WTC11 (cell line): ENCODE data around the gene LRRIQ4. TPM values are rescaled to one million over a fixed set of nuclear protein-coding genes. Genes with fewer than 3 reads are reported as not detected.

Experiments used
- ATAC-seq: fragments of 200-7000 bp; cut with Tn5 transposase; 2 replicates; pipeline ENCODE4 v1.10.0; 2021; ENCODE audit warnings: mild to moderate bottlenecking, moderate library complexity
- CTCF ChIA-PET: fragments of 300-600 bp; sonication (Branson Sonifier 250); formaldehyde crosslinking; loops from one replicate; lab custom pipeline; 2021; ENCODE audit warnings: antibody characterized with exemption; lab: Charles Lee
- POLR2A ChIA-PET: fragments of 350-600 bp; sonication (Branson Sonifier 250); formaldehyde crosslinking; loops from one replicate; lab custom pipeline; 2021; ENCODE audit warnings: antibody characterized with exemption; lab: Charles Lee
- DNase-seq: peaks from one replicate; pipeline ENCODE4 v3.0.0; 2021; ENCODE audit warnings: low spot score
- H3K27ac Mint-ChIP-seq: 2 replicates; pipeline ENCODE4 v1.8.0; 2021; ENCODE audit warnings: mixed read lengths
- H3K27me3 Mint-ChIP-seq: 2 replicates; pipeline ENCODE4 v1.8.0; 2021; ENCODE audit warnings: low read depth, mild to moderate bottlenecking, moderate library complexity, mixed read lengths
- H3K36me3 Mint-ChIP-seq: 2 replicates; pipeline ENCODE4 v1.8.0; 2021; ENCODE audit warnings: mixed read lengths
- H3K4me1 Mint-ChIP-seq: 2 replicates; pipeline ENCODE4 v1.8.0; 2022; ENCODE audit warnings: mixed read lengths
- H3K4me3 Mint-ChIP-seq: 2 replicates; pipeline ENCODE4 v1.8.0; 2021; ENCODE audit warnings: mild to moderate bottlenecking, moderate library complexity, mixed read lengths
- H3K9me3 Mint-ChIP-seq: 2 replicates; pipeline ENCODE4 v1.8.0; 2021; ENCODE audit warnings: mixed read lengths
- AFF4 ChIP-seq: sonication (generic); formaldehyde crosslinking; IDR thresholded peaks from 2 replicates; pipeline ENCODE4 v1.8.1; 2023; ENCODE audit warnings: mild to moderate bottlenecking, missing genetic modification reagents, borderline replicate concordance
- ATF3 ChIP-seq: sonication (generic); formaldehyde crosslinking; conservative IDR thresholded peaks from 2 replicates; pipeline ENCODE4 v1.8.1; 2022; ENCODE audit warnings: mild to moderate bottlenecking, missing genetic modification reagents
- CREM ChIP-seq: sonication (generic); formaldehyde crosslinking; IDR thresholded peaks from 2 replicates; pipeline ENCODE4 v1.8.1; 2022; ENCODE audit warnings: mild to moderate bottlenecking, missing genetic modification reagents, moderate library complexity
- CTCF ChIP-seq: fragments of 200-600 bp; IDR thresholded peaks from 2 replicates; pipeline ENCODE4 v1.8.0; 2022; ENCODE audit warnings: antibody characterized with exemption
- E2F4 ChIP-seq: sonication (generic); formaldehyde crosslinking; IDR thresholded peaks from 2 replicates; pipeline ENCODE4 v1.8.1; 2022; ENCODE audit warnings: low read depth, mild to moderate bottlenecking, moderate library complexity, missing genetic modification reagents, borderline replicate concordance
- FOXJ3 ChIP-seq: sonication (generic); formaldehyde crosslinking; IDR thresholded peaks from 2 replicates; pipeline ENCODE4 v1.9.0; 2021; ENCODE audit warnings: missing genetic modification reagents, mild to moderate bottlenecking, borderline replicate concordance
- JAZF1 ChIP-seq: fragments of 250-450 bp; sonication (Bioruptor Pico); IDR thresholded peaks from 2 replicates; pipeline ENCODE4 v1.9.0; 2021; ENCODE audit warnings: moderate library complexity, mild to moderate bottlenecking, inconsistent platforms
- MYBL2 ChIP-seq: sonication (generic); formaldehyde crosslinking; IDR thresholded peaks from 2 replicates; pipeline ENCODE4 v1.8.1; 2023; ENCODE audit warnings: mild to moderate bottlenecking, moderate library complexity, missing genetic modification reagents
- NFATC4 ChIP-seq: fragments of 250-450 bp; sonication (Bioruptor Pico); IDR thresholded peaks from 2 replicates; pipeline ENCODE4 v1.9.0; 2021; ENCODE audit warnings: mild to moderate bottlenecking
- SMAD3 ChIP-seq: sonication (generic); formaldehyde crosslinking; IDR thresholded peaks from 2 replicates; pipeline ENCODE4 v1.8.0; 2022; ENCODE audit warnings: missing genetic modification reagents, mild to moderate bottlenecking, borderline replicate concordance
- SMAD4 ChIP-seq: sonication (generic); formaldehyde crosslinking; IDR thresholded peaks from 2 replicates; pipeline ENCODE4 v1.8.0; 2022; ENCODE audit warnings: mild to moderate bottlenecking, missing genetic modification reagents
- SP1 ChIP-seq: sonication (generic); formaldehyde crosslinking; conservative IDR thresholded peaks from 2 replicates; pipeline ENCODE4 v1.8.1; 2022; ENCODE audit warnings: missing genetic modification reagents
- ZMAT4 ChIP-seq: fragments of 250-450 bp; sonication (Bioruptor Pico); IDR thresholded peaks from 2 replicates; pipeline ENCODE4 v1.9.0; 2021; ENCODE audit warnings: mild to moderate bottlenecking
- ZNF232 ChIP-seq: sonication (generic); formaldehyde crosslinking; IDR thresholded peaks from 2 replicates; pipeline ENCODE4 v1.8.0; 2022; ENCODE audit warnings: mild to moderate bottlenecking, missing genetic modification reagents
- total RNA-seq: library from RNA; stranded (reverse); gene quantifications from 3 replicates; pipeline ENCODE4 v1.2.3, GENCODE V29; 2021
- TF ChIP-seq, protein P1 (sequence below): sonication (generic); formaldehyde crosslinking; IDR thresholded peaks from 2 replicates; pipeline ENCODE4 v1.8.0; 2023; ENCODE audit warnings: missing genetic modification reagents
- TF ChIP-seq, protein P2 (sequence below): sonication (generic); formaldehyde crosslinking; IDR thresholded peaks from 2 replicates; pipeline ENCODE4 v1.8.0; 2023; ENCODE audit warnings: mild to moderate bottlenecking, missing genetic modification reagents

LRRIQ4 gene
- total RNA-seq, 1 experiment from 2014 or later, result 0.09 TPM

DNA sequence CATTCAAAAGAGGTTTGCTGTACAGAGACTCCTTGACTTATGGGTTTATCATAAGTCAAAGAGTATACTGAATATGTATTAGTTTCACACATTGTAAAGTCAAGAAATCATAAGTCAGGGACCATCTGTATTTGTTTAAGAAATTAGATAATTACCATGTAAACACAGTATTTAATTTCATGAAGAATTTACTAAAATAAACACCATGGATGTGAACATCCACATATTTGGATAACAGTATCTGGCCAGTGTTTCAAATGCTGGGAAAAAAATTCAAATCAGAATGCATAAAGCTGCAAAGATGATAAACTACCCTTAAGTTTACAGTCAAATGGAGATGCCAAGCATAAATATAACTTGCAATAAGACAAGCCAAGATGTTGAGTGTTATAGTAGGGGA is 22.5 kb upstream of the LRRIQ4 start:
- ATAC-seq, result no peak
- H3K9me3 Mint-ChIP-seq, result no peaks in the 10 kb centered on the region
- POLR2A ChIA-PET, result no interaction called here
- TF ChIP-seq CREM (CRISPR knock-in tag) (no peak), NFATC4 (CRISPR knock-in tag) (no peak), JAZF1 (CRISPR knock-in tag) (no peak), ZNF232 (CRISPR knock-in tag) (no peak), SMAD3 (no peak), SMAD4 (CRISPR knock-in tag) (no peak), AFF4 (no peak), ATF3 (no peak), CTCF (no peak), MYBL2 (CRISPR knock-in tag) (no peak), FOXJ3 (CRISPR knock-in tag) (no peak), E2F4 (no peak), ZMAT4 (CRISPR knock-in tag) (no peak), SP1 (CRISPR knock-in tag) (no peak)
- TF ChIP-seq, protein P1, sequence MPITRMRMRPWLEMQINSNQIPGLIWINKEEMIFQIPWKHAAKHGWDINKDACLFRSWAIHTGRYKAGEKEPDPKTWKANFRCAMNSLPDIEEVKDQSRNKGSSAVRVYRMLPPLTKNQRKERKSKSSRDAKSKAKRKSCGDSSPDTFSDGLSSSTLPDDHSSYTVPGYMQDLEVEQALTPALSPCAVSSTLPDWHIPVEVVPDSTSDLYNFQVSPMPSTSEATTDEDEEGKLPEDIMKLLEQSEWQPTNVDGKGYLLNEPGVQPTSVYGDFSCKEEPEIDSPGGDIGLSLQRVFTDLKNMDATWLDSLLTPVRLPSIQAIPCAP (CRISPR knock-in tag), result no peak
- TF ChIP-seq, protein P2, sequence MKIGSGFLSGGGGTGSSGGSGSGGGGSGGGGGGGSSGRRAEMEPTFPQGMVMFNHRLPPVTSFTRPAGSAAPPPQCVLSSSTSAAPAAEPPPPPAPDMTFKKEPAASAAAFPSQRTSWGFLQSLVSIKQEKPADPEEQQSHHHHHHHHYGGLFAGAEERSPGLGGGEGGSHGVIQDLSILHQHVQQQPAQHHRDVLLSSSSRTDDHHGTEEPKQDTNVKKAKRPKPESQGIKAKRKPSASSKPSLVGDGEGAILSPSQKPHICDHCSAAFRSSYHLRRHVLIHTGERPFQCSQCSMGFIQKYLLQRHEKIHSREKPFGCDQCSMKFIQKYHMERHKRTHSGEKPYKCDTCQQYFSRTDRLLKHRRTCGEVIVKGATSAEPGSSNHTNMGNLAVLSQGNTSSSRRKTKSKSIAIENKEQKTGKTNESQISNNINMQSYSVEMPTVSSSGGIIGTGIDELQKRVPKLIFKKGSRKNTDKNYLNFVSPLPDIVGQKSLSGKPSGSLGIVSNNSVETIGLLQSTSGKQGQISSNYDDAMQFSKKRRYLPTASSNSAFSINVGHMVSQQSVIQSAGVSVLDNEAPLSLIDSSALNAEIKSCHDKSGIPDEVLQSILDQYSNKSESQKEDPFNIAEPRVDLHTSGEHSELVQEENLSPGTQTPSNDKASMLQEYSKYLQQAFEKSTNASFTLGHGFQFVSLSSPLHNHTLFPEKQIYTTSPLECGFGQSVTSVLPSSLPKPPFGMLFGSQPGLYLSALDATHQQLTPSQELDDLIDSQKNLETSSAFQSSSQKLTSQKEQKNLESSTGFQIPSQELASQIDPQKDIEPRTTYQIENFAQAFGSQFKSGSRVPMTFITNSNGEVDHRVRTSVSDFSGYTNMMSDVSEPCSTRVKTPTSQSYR, result no peak
- TF ChIP-seq, all 79 proteins: peak for 0
- H3K4me1 Mint-ChIP-seq, result no peaks in the 10 kb centered on the region
- H3K27ac Mint-ChIP-seq, result peak overlapping the region; percentile 12
- CTCF ChIA-PET, result no interaction called here
- H3K27me3 Mint-ChIP-seq, result no peaks in the 10 kb centered on the region
- H3K36me3 Mint-ChIP-seq, result peaks cover 24% of the 10 kb centered on the region
- H3K4me3 Mint-ChIP-seq, result no peak overlapping the region
- no peak for DNase-seq
